ENCODE results near the gene KLK1. TPM values are rescaled to one million over a fixed set of nuclear protein-coding genes. Genes with fewer than 3 reads are reported as not detected.

KLK1 gene
- polyA plus RNA-seq, 1 of the 3 experiments (the other 2 are of a cell fraction) = not detected

- H3F3A ChIP-seq (replicated peaks; ENCODE audit: insufficient read depth) = no peaks in the 10 kb centered on the region
- no peak overlapping the region for H2AFZ ChIP-seq (ENCODE audit: low read depth)
- no peak overlapping the region for H3K9ac ChIP-seq
- no peaks in the 10 kb centered on the region for H4K20me1 ChIP-seq (ENCODE audit: insufficient read depth)
- H3K4me3 ChIP-seq (ENCODE audit: low read depth in 2 of 2, low read length in 1 of 2) = no peak overlapping the region
- H3K36me3 ChIP-seq (replicated peaks in 1 of 2; ENCODE audit: control insufficient read depth in 1 of 2, insufficient read depth in 2 of 2, low read length in 1 of 2) = no peaks in the 10 kb centered on the region
- TF ChIP-seq IRF3 (IDR thresholded peaks at IDR 0.05; ENCODE audit: low read depth, low read length) (no peak), SIN3A (IDR thresholded peaks at IDR 0.05; ENCODE audit: borderline replicate concordance, low read depth, low read length) (no peak), ELF1 (IDR thresholded peaks at IDR 0.05) (no peak), RAD21 (IDR thresholded peaks at IDR 0.05; ENCODE audit: low read length) (no peak)
- H3K4me1 ChIP-seq (ENCODE audit: control insufficient read depth in 1 of 2, insufficient read depth in 2 of 2, low read depth in 1 of 2, low read length in 1 of 2) = no peaks in the 10 kb centered on the region
- DNase-seq = no peak
- POLR2A ChIA-PET = no interaction called here
- CTCF ChIA-PET = interaction anchor here (0.5 kb wide), 1 partner anchor 275 kb away, joined by 3 read pairs; no protein-coding TSS in a partner anchor
- H3K9me3 ChIP-seq = no peaks in the 10 kb centered on the region
- no peak overlapping the region for H3K4me2 ChIP-seq
- WGBS (ENCODE audit: low lambda C conversion rate) = 27% methylated on average over 2 of the region's 2 CpGs
- no peaks in the 10 kb centered on the region for H3K9me2 ChIP-seq
- H3K27ac ChIP-seq (ENCODE audit: low read depth in 2 of 2, low read length in 1 of 2) = no peak overlapping the region
- no peaks in the 10 kb centered on the region for H3K79me2 ChIP-seq (ENCODE audit: insufficient read depth)
- H3K27me3 ChIP-seq (ENCODE audit: insufficient read depth) = peaks cover 25% of the 10 kb centered on the region; the same call in 1 of the 2 replicates
These were observed 19.6 kb upstream of the KLK1 start for GRCh38 chr19:50843205-50843604.

GRCh38 chr19:50842130-50842529, 18.5 kb upstream of the KLK1 start:
- Histone ChIP-seq H3K4me2 (no peak overlapping the region), H3K9ac (no peak overlapping the region), H3K4me1 (ENCODE audit: control insufficient read depth in 1 of 2, insufficient read depth in 2 of 2, low read depth in 1 of 2, low read length in 1 of 2) (no peaks in the 10 kb centered on the region), H2AFZ (ENCODE audit: low read depth) (no peak overlapping the region), H3K36me3 (replicated peaks in 1 of 2; ENCODE audit: control insufficient read depth in 1 of 2, insufficient read depth in 2 of 2, low read length in 1 of 2) (no peaks in the 10 kb centered on the region), H3K4me3 (ENCODE audit: low read depth in 2 of 2, low read length in 1 of 2) (no peak overlapping the region), H3K27ac (ENCODE audit: low read depth in 2 of 2, low read length in 1 of 2) (no peak overlapping the region), H3F3A (replicated peaks; ENCODE audit: insufficient read depth) (no peaks in the 10 kb centered on the region), H4K20me1 (ENCODE audit: insufficient read depth) (no peaks in the 10 kb centered on the region), H3K79me2 (ENCODE audit: insufficient read depth) (no peaks in the 10 kb centered on the region), H3K27me3 (ENCODE audit: insufficient read depth) (peaks cover 21% of the 10 kb centered on the region; the same call in 1 of the 2 replicates), H3K9me2 (no peaks in the 10 kb centered on the region), H3K9me3 (no peaks in the 10 kb centered on the region)
- POLR2A ChIA-PET = no interaction called here
- 12% methylated on average over 6 of the region's 6 CpGs for WGBS (ENCODE audit: low lambda C conversion rate)
- CTCF ChIA-PET = no interaction called here
- no peak for DNase-seq
- no peak for TF ChIP-seq EZH2phosphoT487 (IDR thresholded peaks at IDR 0.05; ENCODE audit: borderline replicate concordance, low read depth)
- no peak for TF ChIP-seq ZBTB33 (IDR thresholded peaks at IDR 0.05; ENCODE audit: borderline replicate concordance, low read depth)
- TF ChIP-seq RCOR1 (IDR thresholded peaks at IDR 0.05; ENCODE audit: low read length) = no peak
- TF ChIP-seq USF2 (IDR thresholded peaks at IDR 0.05; ENCODE audit: borderline replicate concordance, low read depth, low read length) = no peak
- TF ChIP-seq USF1 (IDR thresholded peaks at IDR 0.05; ENCODE audit: borderline replicate concordance, low read depth) = no peak
- no peak for TF ChIP-seq YY1 (IDR thresholded peaks at IDR 0.05; ENCODE audit: low read depth)
- no peak for TF ChIP-seq CHD2 (IDR thresholded peaks at IDR 0.05; ENCODE audit: low read length, partially characterized antibody)
- TF ChIP-seq MXI1 (IDR thresholded peaks at IDR 0.05; ENCODE audit: low read depth, low read length) = no peak
- TF ChIP-seq FOXJ3 (CRISPR knock-in tag; IDR thresholded peaks at IDR 0.05) = no peak
- TF ChIP-seq JUND (IDR thresholded peaks at IDR 0.05) = no peak
- TF ChIP-seq GABPA (IDR thresholded peaks at IDR 0.05; ENCODE audit: low read depth) = no peak
- no peak for TF ChIP-seq PBX3 (IDR thresholded peaks at IDR 0.05)
- no peak for TF ChIP-seq EP300 (IDR thresholded peaks at IDR 0.05; ENCODE audit: borderline replicate concordance in 1 of 2, low read depth in 1 of 2, low read length in 1 of 2)
- TF ChIP-seq CTCF (IDR thresholded peaks at IDR 0.05) = no peak
- TF ChIP-seq NRF1 (IDR thresholded peaks at IDR 0.05; ENCODE audit: low read depth, low read length) = no peak
- TF ChIP-seq MEF2A (IDR thresholded peaks at IDR 0.05; ENCODE audit: borderline replicate concordance, low read depth) = no peak
- no peak for TF ChIP-seq TAF1 (IDR thresholded peaks at IDR 0.05; ENCODE audit: borderline replicate concordance, low read depth, low read length)
- TF ChIP-seq FOSL2 (IDR thresholded peaks at IDR 0.05; ENCODE audit: borderline replicate concordance, low read depth) = no peak
